ENCODE data around the gene GCSH.

GCSH gene

GRCh38 chr16:81041696-81042095 lies 54.5 kb downstream of the GCSH start:
- DNase-seq (ENCODE audit: low spot score) = no peak

GRCh38 chr16:81040842-81041241 lies 55.4 kb downstream of the GCSH start:
- no peak for DNase-seq (ENCODE audit: low spot score)

- DNase-seq (ENCODE audit: low spot score) = no peak
Measured at GRCh38 chr16:81040131-81040530, 56.1 kb downstream of the GCSH start.

GRCh38 chr16:81036751-81037350 lies 59.3 kb downstream of the GCSH start:
- no peak for DNase-seq (ENCODE audit: low spot score)

- peak; percentile 65 for DNase-seq (ENCODE audit: low spot score)
Measured at GRCh38 chr16:81035975-81036750, 60.0 kb downstream of the GCSH start.

- DNase-seq (ENCODE audit: low spot score) = peak; percentile 85
Measured at GRCh38 chr16:81035398-81035974, 60.7 kb downstream of the GCSH start, which contains the start of gene ATMIN. Gene ATMIN (plus strand): TSS chr16:81035842. CDS start chr16:81035871, 29 bp downstream.
